Esophagus squamous epithelium (tissue), 4 donors: Measurements from ENCODE around the gene HS3ST3A1.

ENCODE experiments used
- CTCF ChIP-seq, 6 experiments: fragments of 450-650 bp in 4 of 6; fragments of 200-600 bp in 2 of 6; sonication (generic) in 2 of 6; IDR thresholded peaks; one replicate each; pipeline ENCODE4 v1.5.1; 2016 to 2019; ENCODE audit warnings: antibody characterized with exemption in 6 of 6, mild to moderate bottlenecking in 4 of 6, moderate library complexity in 4 of 6
- POLR2A ChIP-seq, 4 donors: fragments of 450-650 bp; IDR thresholded peaks; one replicate each; pipeline ENCODE4 v1.6.1; 2017; ENCODE audit warnings: antibody characterized with exemption in 4 of 4, mild to moderate bottlenecking in 4 of 4, moderate library complexity in 3 of 4

- TF ChIP-seq CTCF (IDR thresholded peaks at IDR 0.05) (no peak), POLR2A (IDR thresholded peaks at IDR 0.05) (no peak)
These were observed 78.6 kb downstream of the HS3ST3A1 start for GRCh38 chr17:13523164-13523563.
